Gastroesophageal sphincter (tissue), 3 donors: ENCODE results near the gene WRNIP1.

Experiments
- EP300 ChIP-seq: sonication (generic); formaldehyde crosslinking; IDR thresholded peaks from one replicate; pipeline ENCODE4 v1.6.1; 2017; ENCODE audit warnings: antibody characterized with exemption, mild to moderate bottlenecking
- POLR2A ChIP-seq, 2 donors: fragments of 450-650 bp; IDR thresholded peaks; one replicate each; pipeline ENCODE4 v1.6.1; 2017; ENCODE audit warnings: antibody characterized with exemption in 2 of 2, mild to moderate bottlenecking in 2 of 2, moderate library complexity in 1 of 2
- POLR2AphosphoS5 ChIP-seq: sonication (generic); formaldehyde crosslinking; IDR thresholded peaks from one replicate; pipeline ENCODE4 v1.6.1; 2017; ENCODE audit warnings: antibody characterized with exemption
- TF ChIP-seq, protein P1 (sequence below), 4 experiments: fragments of 200-600 bp in 2 of 4; fragments of 450-650 bp in 2 of 4; sonication (generic) in 1 of 4; IDR thresholded peaks; one replicate each; pipeline ENCODE4 v1.5.1; 2017 to 2019; ENCODE audit warnings: antibody characterized with exemption in 4 of 4, mild to moderate bottlenecking in 2 of 4, moderate library complexity in 2 of 4

GRCh38 chr6:2798586-2799134, 33.5 kb downstream of the WRNIP1 start:
- TF ChIP-seq, protein P1, sequence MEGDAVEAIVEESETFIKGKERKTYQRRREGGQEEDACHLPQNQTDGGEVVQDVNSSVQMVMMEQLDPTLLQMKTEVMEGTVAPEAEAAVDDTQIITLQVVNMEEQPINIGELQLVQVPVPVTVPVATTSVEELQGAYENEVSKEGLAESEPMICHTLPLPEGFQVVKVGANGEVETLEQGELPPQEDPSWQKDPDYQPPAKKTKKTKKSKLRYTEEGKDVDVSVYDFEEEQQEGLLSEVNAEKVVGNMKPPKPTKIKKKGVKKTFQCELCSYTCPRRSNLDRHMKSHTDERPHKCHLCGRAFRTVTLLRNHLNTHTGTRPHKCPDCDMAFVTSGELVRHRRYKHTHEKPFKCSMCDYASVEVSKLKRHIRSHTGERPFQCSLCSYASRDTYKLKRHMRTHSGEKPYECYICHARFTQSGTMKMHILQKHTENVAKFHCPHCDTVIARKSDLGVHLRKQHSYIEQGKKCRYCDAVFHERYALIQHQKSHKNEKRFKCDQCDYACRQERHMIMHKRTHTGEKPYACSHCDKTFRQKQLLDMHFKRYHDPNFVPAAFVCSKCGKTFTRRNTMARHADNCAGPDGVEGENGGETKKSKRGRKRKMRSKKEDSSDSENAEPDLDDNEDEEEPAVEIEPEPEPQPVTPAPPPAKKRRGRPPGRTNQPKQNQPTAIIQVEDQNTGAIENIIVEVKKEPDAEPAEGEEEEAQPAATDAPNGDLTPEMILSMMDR (IDR thresholded peaks at IDR 0.05): no peak
- TF ChIP-seq POLR2A (IDR thresholded peaks at IDR 0.05) (no peak), EP300 (no peak), POLR2AphosphoS5 (no peak)
